DMS153 treated with DMSO at 0.1 percent for 48 hours (cell line): ENCODE results near the gene CACNA1I.

ENCODE experiments used
- DNase-seq: peaks from one replicate; lab custom pipeline; 2025; ENCODE audit not compliant: unreplicated experiment; lab: John Stamatoyannopoulos, UW

CACNA1I gene

GRCh38 chr22:39714321-39714720 lies 143.8 kb downstream of the CACNA1I start:
- DNase-seq: no peak

- DNase-seq: no peak
Measured at GRCh38 chr22:39715778-39716495, 145.4 kb downstream of the CACNA1I start.

- DNase-seq: no peak
Measured at GRCh38 chr22:39716534-39716933, 146.0 kb downstream of the CACNA1I start.

GRCh38 chr22:39717099-39717498 lies 146.5 kb downstream of the CACNA1I start:
- no peak for DNase-seq

- no peak for DNase-seq
Measured at GRCh38 chr22:39718206-39718605, 147.7 kb downstream of the CACNA1I start.

- DNase-seq: no peak
Measured at GRCh38 chr22:39718921-39719475, 148.4 kb downstream of the CACNA1I start.

- no peak for DNase-seq
Measured at GRCh38 chr22:39719559-39720450, 149.3 kb downstream of the CACNA1I start.

- no peak for DNase-seq
Measured at GRCh38 chr22:39721206-39722031, 150.9 kb downstream of the CACNA1I start.

GRCh38 chr22:39722032-39722325 lies 151.4 kb downstream of the CACNA1I start:
- no peak for DNase-seq

- no peak for DNase-seq
Measured at GRCh38 chr22:39722501-39722900, 151.9 kb downstream of the CACNA1I start.

GRCh38 chr22:39723463-39723862 lies 152.9 kb downstream of the CACNA1I start:
- DNase-seq: no peak

GRCh38 chr22:39723899-39724351 lies 153.4 kb downstream of the CACNA1I start:
- DNase-seq: no peak

GRCh38 chr22:39724390-39724789 lies 153.8 kb downstream of the CACNA1I start:
- DNase-seq: no peak

- DNase-seq: no peak
Measured at GRCh38 chr22:39724857-39725256, 154.3 kb downstream of the CACNA1I start.

GRCh38 chr22:39725351-39726035 lies 154.9 kb downstream of the CACNA1I start:
- no peak for DNase-seq

GRCh38 chr22:39727541-39727940 lies 157.0 kb downstream of the CACNA1I start:
- DNase-seq: no peak

- no peak for DNase-seq
Measured at GRCh38 chr22:39728236-39728860, 157.8 kb downstream of the CACNA1I start.

GRCh38 chr22:39729141-39729934 lies 158.8 kb downstream of the CACNA1I start:
- no peak for DNase-seq

- DNase-seq: no peak
Measured at GRCh38 chr22:39731481-39731880, 160.9 kb downstream of the CACNA1I start.
